WTC11 (cell line): ENCODE measurements around the gene VASN.

Experiments
- JAZF1 ChIP-seq: fragments of 250-450 bp; sonication (Bioruptor Pico); IDR thresholded peaks from 2 replicates; pipeline ENCODE4 v1.9.0; 2021; ENCODE audit warnings: moderate library complexity, mild to moderate bottlenecking, inconsistent platforms
- TEAD4 ChIP-seq: sonication (generic); formaldehyde crosslinking; IDR thresholded peaks from 2 replicates; pipeline ENCODE4 v1.8.0; 2022; ENCODE audit warnings: mild to moderate bottlenecking, missing genetic modification reagents
- ZNF263 ChIP-seq: sonication (generic); formaldehyde crosslinking; IDR thresholded peaks from 2 replicates; pipeline ENCODE4 v1.8.1; 2022; ENCODE audit warnings: low read depth, mild to moderate bottlenecking, moderate library complexity, missing genetic modification reagents
- TF ChIP-seq, protein P1 (sequence below): fragments of 200-600 bp; IDR thresholded peaks from 2 replicates; pipeline ENCODE4 v1.8.0; 2022; ENCODE audit warnings: antibody characterized with exemption
- TF ChIP-seq, protein P2 (sequence below): sonication (generic); formaldehyde crosslinking; conservative IDR thresholded peaks from 2 replicates; pipeline ENCODE4 v1.8.1; 2023; ENCODE audit warnings: mild to moderate bottlenecking, low read depth, missing genetic modification reagents, moderate library complexity
- TF ChIP-seq, protein P3 (sequence below): sonication (generic); formaldehyde crosslinking; IDR thresholded peaks from 2 replicates; pipeline ENCODE4 v1.8.1; 2023; ENCODE audit warnings: mild to moderate bottlenecking, moderate library complexity, missing genetic modification reagents
- TF ChIP-seq, protein P4 (sequence below): sonication (generic); formaldehyde crosslinking; IDR thresholded peaks from 2 replicates; pipeline ENCODE4 v1.8.1; 2023; ENCODE audit warnings: mild to moderate bottlenecking, missing genetic modification reagents

DNA sequence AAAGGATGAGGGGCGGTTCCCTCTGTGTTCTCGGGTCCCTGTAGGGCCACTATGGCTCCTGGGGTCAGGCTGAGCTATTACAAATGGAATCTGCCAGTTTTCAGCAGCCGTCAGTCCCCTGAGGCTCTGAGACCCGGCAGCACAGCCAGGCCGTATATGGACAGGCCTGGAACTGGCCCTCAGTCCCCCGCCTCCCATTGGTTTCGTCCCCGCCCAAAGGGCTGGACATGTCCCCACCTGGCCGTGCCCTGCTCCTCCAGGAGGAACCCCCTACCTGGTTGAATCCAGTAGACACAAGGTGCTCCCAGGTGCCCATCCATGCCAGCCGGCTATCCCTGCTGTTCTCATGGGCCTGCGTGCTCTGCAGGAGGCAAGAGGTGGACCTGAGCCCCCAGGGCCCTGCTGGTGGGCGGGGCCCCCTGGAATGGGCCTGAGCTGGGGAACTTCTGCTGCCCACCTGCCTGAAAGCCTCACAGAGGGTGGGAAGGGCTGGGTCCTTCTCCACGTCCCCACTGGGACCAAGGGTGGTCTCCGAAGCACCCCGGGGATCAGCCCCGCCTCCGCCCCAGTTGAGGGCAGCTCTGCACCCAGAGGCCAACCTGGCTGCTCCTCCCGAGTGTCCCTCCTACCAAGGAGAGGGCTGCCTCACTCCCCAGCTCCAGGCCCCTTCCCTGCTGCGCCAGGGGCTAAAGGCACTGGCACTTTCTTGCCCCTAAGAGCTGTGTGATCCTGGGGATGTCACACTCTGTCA, 16.8 kb downstream of the VASN start:
- TF ChIP-seq, protein P1, sequence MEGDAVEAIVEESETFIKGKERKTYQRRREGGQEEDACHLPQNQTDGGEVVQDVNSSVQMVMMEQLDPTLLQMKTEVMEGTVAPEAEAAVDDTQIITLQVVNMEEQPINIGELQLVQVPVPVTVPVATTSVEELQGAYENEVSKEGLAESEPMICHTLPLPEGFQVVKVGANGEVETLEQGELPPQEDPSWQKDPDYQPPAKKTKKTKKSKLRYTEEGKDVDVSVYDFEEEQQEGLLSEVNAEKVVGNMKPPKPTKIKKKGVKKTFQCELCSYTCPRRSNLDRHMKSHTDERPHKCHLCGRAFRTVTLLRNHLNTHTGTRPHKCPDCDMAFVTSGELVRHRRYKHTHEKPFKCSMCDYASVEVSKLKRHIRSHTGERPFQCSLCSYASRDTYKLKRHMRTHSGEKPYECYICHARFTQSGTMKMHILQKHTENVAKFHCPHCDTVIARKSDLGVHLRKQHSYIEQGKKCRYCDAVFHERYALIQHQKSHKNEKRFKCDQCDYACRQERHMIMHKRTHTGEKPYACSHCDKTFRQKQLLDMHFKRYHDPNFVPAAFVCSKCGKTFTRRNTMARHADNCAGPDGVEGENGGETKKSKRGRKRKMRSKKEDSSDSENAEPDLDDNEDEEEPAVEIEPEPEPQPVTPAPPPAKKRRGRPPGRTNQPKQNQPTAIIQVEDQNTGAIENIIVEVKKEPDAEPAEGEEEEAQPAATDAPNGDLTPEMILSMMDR, result no peak
- TF ChIP-seq, protein P2, sequence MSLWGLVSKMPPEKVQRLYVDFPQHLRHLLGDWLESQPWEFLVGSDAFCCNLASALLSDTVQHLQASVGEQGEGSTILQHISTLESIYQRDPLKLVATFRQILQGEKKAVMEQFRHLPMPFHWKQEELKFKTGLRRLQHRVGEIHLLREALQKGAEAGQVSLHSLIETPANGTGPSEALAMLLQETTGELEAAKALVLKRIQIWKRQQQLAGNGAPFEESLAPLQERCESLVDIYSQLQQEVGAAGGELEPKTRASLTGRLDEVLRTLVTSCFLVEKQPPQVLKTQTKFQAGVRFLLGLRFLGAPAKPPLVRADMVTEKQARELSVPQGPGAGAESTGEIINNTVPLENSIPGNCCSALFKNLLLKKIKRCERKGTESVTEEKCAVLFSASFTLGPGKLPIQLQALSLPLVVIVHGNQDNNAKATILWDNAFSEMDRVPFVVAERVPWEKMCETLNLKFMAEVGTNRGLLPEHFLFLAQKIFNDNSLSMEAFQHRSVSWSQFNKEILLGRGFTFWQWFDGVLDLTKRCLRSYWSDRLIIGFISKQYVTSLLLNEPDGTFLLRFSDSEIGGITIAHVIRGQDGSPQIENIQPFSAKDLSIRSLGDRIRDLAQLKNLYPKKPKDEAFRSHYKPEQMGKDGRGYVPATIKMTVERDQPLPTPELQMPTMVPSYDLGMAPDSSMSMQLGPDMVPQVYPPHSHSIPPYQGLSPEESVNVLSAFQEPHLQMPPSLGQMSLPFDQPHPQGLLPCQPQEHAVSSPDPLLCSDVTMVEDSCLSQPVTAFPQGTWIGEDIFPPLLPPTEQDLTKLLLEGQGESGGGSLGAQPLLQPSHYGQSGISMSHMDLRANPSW, result no peak
- TF ChIP-seq JAZF1 (CRISPR knock-in tag) (no peak), ZNF263 (CRISPR knock-in tag) (no peak), TEAD4 (CRISPR knock-in tag) (no peak)
- TF ChIP-seq, protein P3, sequence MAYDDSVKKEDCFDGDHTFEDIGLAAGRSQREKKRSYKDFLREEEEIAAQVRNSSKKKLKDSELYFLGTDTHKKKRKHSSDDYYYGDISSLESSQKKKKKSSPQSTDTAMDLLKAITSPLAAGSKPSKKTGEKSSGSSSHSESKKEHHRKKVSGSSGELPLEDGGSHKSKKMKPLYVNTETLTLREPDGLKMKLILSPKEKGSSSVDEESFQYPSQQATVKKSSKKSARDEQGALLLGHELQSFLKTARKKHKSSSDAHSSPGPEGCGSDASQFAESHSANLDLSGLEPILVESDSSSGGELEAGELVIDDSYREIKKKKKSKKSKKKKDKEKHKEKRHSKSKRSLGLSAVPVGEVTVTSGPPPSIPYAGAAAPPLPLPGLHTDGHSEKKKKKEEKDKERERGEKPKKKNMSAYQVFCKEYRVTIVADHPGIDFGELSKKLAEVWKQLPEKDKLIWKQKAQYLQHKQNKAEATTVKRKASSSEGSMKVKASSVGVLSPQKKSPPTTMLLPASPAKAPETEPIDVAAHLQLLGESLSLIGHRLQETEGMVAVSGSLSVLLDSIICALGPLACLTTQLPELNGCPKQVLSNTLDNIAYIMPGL (CRISPR knock-in tag), result no peak
- TF ChIP-seq, protein P4, sequence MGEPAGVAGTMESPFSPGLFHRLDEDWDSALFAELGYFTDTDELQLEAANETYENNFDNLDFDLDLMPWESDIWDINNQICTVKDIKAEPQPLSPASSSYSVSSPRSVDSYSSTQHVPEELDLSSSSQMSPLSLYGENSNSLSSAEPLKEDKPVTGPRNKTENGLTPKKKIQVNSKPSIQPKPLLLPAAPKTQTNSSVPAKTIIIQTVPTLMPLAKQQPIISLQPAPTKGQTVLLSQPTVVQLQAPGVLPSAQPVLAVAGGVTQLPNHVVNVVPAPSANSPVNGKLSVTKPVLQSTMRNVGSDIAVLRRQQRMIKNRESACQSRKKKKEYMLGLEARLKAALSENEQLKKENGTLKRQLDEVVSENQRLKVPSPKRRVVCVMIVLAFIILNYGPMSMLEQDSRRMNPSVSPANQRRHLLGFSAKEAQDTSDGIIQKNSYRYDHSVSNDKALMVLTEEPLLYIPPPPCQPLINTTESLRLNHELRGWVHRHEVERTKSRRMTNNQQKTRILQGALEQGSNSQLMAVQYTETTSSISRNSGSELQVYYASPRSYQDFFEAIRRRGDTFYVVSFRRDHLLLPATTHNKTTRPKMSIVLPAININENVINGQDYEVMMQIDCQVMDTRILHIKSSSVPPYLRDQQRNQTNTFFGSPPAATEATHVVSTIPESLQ (CRISPR knock-in tag), result no peak
